MCF 10A (cell line): ENCODE results near the gene KCNIP1. TPM values are rescaled to one million over a fixed set of nuclear protein-coding genes. Genes with fewer than 3 reads are reported as not detected.

Source experiments
- BruUV-seq: library from RNA; stranded (reverse); fragments of 400-500 nt; replicated peaks from 2 replicates; lab custom pipeline; 2021; lab: Mats Ljungman, UMichigan
- CTCF ChIA-PET: fragments of 300-600 bp; sonication (Branson Sonifier 250); formaldehyde crosslinking; extraction: SDS; loops from one replicate; lab custom pipeline; 2021; ENCODE audit warnings: antibody characterized with exemption, inconsistent platforms; lab: Yijun Ruan, JAX
- POLR2A ChIA-PET: fragments of 300-600, 350-650 bp; sonication (Branson Sonifier 250); formaldehyde crosslinking; extraction: SDS; loops from one replicate; lab custom pipeline; 2020; ENCODE audit warnings: antibody characterized with exemption, inconsistent platforms; lab: Yijun Ruan, JAX
- DNase-seq: peaks from one replicate; pipeline ENCODE4 v3.0.0-alpha.2; 2018; ENCODE audit not compliant: unreplicated experiment
- H3K27ac Mint-ChIP-seq: one replicate; pipeline ENCODE4 v1.8.0; 2022; ENCODE audit warnings: mild to moderate bottlenecking, low read depth, mixed read lengths; ENCODE audit not compliant: unreplicated experiment
- H3K27me3 Mint-ChIP-seq: one replicate; pipeline ENCODE4 v1.8.0; 2022; ENCODE audit warnings: mixed read lengths; ENCODE audit not compliant: insufficient read depth, unreplicated experiment
- H3K36me3 Mint-ChIP-seq: one replicate; pipeline ENCODE4 v1.8.0; 2022; ENCODE audit warnings: mild to moderate bottlenecking, moderate library complexity, mixed read lengths; ENCODE audit not compliant: insufficient read depth, unreplicated experiment
- H3K4me1 Mint-ChIP-seq: one replicate; pipeline ENCODE4 v1.8.0; 2022; ENCODE audit warnings: mixed read lengths; ENCODE audit not compliant: insufficient read depth, unreplicated experiment
- H3K4me3 Mint-ChIP-seq: one replicate; pipeline ENCODE4 v1.8.0; 2022; ENCODE audit warnings: mild to moderate bottlenecking, moderate library complexity, mixed read lengths; ENCODE audit not compliant: unreplicated experiment
- H3K9me3 Mint-ChIP-seq: one replicate; pipeline ENCODE4 v1.8.0; 2022; ENCODE audit warnings: mixed read lengths; ENCODE audit not compliant: unreplicated experiment
- CTCF ChIP-seq: fragments of 200-600 bp; IDR thresholded peaks from one replicate; pipeline ENCODE4 v1.8.0; 2022; ENCODE audit warnings: antibody characterized with exemption, mild to moderate bottlenecking; ENCODE audit not compliant: unreplicated experiment
- intact Hi-C: fragments of 100-400 bp; cut with micrococcal nuclease; formaldehyde crosslinking; loops from 2 replicates; pipeline ENCODE4 v1.14.1; 2022
- total RNA-seq: library from RNA; stranded (reverse); gene quantifications from 2 replicates; pipeline ENCODE4 v1.2.3, GENCODE V29; 2022

The KCNIP1 gene
- total RNA-seq, 1 experiment from 2014 or later = not detected

- Mint-ChIP-seq H3K4me1 (no peaks in the 10 kb centered on the region), H3K4me3 (no peak overlapping the region), H3K36me3 (no peaks in the 10 kb centered on the region), H3K27ac (no peak overlapping the region), H3K27me3 (peaks cover 80% of the 10 kb centered on the region), H3K9me3 (no peaks in the 10 kb centered on the region)
- intact Hi-C loops = no loop called here
- no peak for DNase-seq
- ChIA-PET CTCF (interaction anchor here (0.6 to 2.0 kb wide), 4 partner anchors 14 to 512 kb away, joined by 3 to 6 read pairs (median 4); no protein-coding TSS in a partner anchor), POLR2A (no interaction called here)
- no TSS peak for BruUV-seq
- no peak for TF ChIP-seq CTCF
Measured at GRCh38 chr5:170694911-170695310, 191.1 kb downstream of the KCNIP1 start.

- TF ChIP-seq CTCF = no peak
- Mint-ChIP-seq H3K27me3 (peaks cover 79% of the 10 kb centered on the region), H3K4me3 (no peak overlapping the region), H3K36me3 (no peaks in the 10 kb centered on the region), H3K9me3 (no peaks in the 10 kb centered on the region), H3K27ac (no peak overlapping the region), H3K4me1 (no peaks in the 10 kb centered on the region)
- no peak for DNase-seq
- ChIA-PET POLR2A (no interaction called here), CTCF (interaction anchor here (2.0 kb wide), 1 partner anchor 15 kb away, joined by 5 read pairs; no protein-coding TSS in a partner anchor)
- BruUV-seq = no TSS peak
- intact Hi-C loops = no loop called here
Measured at GRCh38 chr5:170697031-170697430, 193.2 kb downstream of the KCNIP1 start.

GRCh38 chr5:170700503-170700902 lies 196.7 kb downstream of the KCNIP1 start:
- no peaks in the 10 kb centered on the region for H3K9me3 Mint-ChIP-seq
- H3K27ac Mint-ChIP-seq = no peak overlapping the region
- ChIA-PET POLR2A (no interaction called here), CTCF (no interaction called here)
- DNase-seq = no peak
- no peak for TF ChIP-seq CTCF
- no peaks in the 10 kb centered on the region for H3K4me1 Mint-ChIP-seq
- intact Hi-C loops = no loop called here
- H3K36me3 Mint-ChIP-seq = no peaks in the 10 kb centered on the region
- BruUV-seq = no TSS peak
- no peak overlapping the region for H3K4me3 Mint-ChIP-seq
- H3K27me3 Mint-ChIP-seq = peaks cover 55% of the 10 kb centered on the region

DNA sequence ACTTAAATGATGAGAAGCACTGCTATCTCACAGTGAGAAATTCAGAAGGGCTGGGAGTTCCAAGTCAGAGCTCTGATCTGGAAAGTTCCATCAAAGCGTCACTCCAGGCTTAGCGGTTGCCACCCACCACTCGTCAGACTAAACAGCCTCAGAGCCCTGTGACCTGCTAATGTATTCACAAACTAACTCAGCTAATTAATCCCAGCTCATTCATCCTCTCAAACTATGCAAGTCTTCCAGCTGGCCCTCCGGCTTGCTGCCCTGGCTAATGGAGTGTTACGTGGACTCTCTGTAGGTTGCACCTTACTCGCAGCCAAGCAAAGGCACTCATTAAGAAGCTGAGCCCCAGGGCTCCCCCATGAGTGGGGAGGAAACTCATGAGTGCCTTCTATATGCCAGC lies 197.5 kb downstream of the KCNIP1 start:
- no peaks in the 10 kb centered on the region for H3K36me3 Mint-ChIP-seq
- no TSS peak for BruUV-seq
- H3K9me3 Mint-ChIP-seq = no peaks in the 10 kb centered on the region
- ChIA-PET CTCF (interaction anchor here (0.6 kb wide), 3 partner anchors 37 to 225 kb away, joined by 3 to 4 read pairs (median 3); no protein-coding TSS in a partner anchor), POLR2A (no interaction called here)
- no peak overlapping the region for H3K4me3 Mint-ChIP-seq
- no peaks in the 10 kb centered on the region for H3K4me1 Mint-ChIP-seq
- TF ChIP-seq CTCF = no peak
- intact Hi-C loops = no loop called here
- no peak for DNase-seq
- peaks cover 55% of the 10 kb centered on the region for H3K27me3 Mint-ChIP-seq
- no peak overlapping the region for H3K27ac Mint-ChIP-seq
